Brain microvascular endothelial cell (primary cell): ENCODE results near the gene GDPD4.

ENCODE experiments used
- DNase-seq: peaks from one replicate; pipeline ENCODE4 v3.0.0-alpha.2; 2020
- H3K27ac ChIP-seq: fragments of 250-450 bp; sonication (Bioruptor Pico); 2 replicates; pipeline ENCODE4 v1.5.1; 2020; ENCODE audit warnings: mild to moderate bottlenecking, moderate library complexity
- H3K27me3 ChIP-seq: fragments of 250-450 bp; sonication (Bioruptor Pico); replicated peaks from 2 replicates; pipeline ENCODE4 v1.5.1; 2020; ENCODE audit warnings: mild to moderate bottlenecking
- H3K36me3 ChIP-seq: fragments of 250-450 bp; sonication (Bioruptor Pico); replicated peaks from 2 replicates; pipeline ENCODE4 v1.5.1; 2020; ENCODE audit warnings: mild to moderate bottlenecking
- H3K4me3 ChIP-seq: 2 replicates; pipeline ENCODE4 v1.5.1; 2011; ENCODE audit warnings: low read depth, mild to moderate bottlenecking, control low read depth, low read length, moderate library complexity
- CTCF ChIP-seq: IDR thresholded peaks from 2 replicates; pipeline ENCODE4 v1.5.1; 2011; ENCODE audit warnings: low read depth, mild to moderate bottlenecking, moderate library complexity, low read length, control low read depth, inconsistent platforms; ENCODE audit errors: missing control alignments
- in situ Hi-C: cut with HindIII; loops from 2 replicates; pipeline ENCODE4 v1.10.0; 2017; ENCODE audit warnings: low sequenced_read_pairs, low pct_ligation_motif_present

Gene GDPD4

DNA sequence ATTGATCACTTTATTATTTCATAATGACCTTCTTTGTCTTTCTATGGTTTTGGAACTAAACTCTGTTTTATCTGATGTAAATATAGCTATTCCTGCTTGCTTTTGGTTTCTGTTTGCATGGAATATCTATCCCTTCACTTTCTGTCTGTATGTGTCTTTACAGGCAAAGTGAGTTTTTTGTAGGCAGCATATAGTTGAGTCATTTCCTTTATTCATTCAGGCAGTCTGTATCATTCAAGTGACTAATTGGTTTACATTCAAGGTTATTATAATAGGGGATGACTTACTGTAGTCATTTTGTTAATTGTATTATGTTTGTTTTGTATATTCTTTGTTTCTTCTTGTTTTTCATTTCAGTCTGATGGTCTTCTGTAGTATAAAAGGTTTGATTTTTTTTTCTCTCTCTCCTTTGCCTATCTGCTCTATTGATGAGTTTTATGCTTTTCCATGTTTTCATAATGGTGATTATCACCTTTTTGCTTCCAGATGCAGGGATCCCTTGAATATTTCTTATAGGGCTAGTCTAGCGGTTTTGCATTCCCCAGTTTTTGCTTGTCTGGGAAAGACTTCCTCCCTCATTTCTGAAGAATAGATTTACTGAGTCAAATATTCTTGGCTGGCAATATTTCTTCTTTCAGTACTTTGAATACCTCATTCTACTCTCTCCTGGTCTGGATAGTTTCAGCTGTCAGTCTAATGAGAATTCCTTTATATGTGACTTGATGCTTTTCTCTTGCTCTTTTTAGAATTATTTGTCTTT lies 50.4 kb downstream of the GDPD4 start:
- H3K4me3 ChIP-seq = no peak overlapping the region
- peak; percentile 7 for DNase-seq
- no peak for TF ChIP-seq CTCF
- peak overlapping the region; percentile 14 for H3K27ac ChIP-seq
- in situ Hi-C loops = no loop called here
- H3K36me3 ChIP-seq = no peaks in the 10 kb centered on the region
- no peaks in the 10 kb centered on the region for H3K27me3 ChIP-seq

GRCh38 chr11:77249427-77249826 lies 52.1 kb downstream of the GDPD4 start:
- DNase-seq = no peak
- in situ Hi-C loops = no loop called here
- H3K4me3 ChIP-seq = no peak overlapping the region
- H3K27me3 ChIP-seq = no peaks in the 10 kb centered on the region
- TF ChIP-seq CTCF = no peak
- no peak overlapping the region for H3K27ac ChIP-seq
- no peaks in the 10 kb centered on the region for H3K36me3 ChIP-seq

GRCh38 chr11:77244277-77245027 lies 57.0 kb downstream of the GDPD4 start:
- Histone ChIP-seq H3K4me3 (no peak overlapping the region), H3K27ac (peak overlapping the region; percentile 78), H3K36me3 (no peaks in the 10 kb centered on the region), H3K27me3 (no peaks in the 10 kb centered on the region)
- in situ Hi-C loops = no loop called here
- TF ChIP-seq CTCF = no peak
- DNase-seq = peak; percentile 36

DNA sequence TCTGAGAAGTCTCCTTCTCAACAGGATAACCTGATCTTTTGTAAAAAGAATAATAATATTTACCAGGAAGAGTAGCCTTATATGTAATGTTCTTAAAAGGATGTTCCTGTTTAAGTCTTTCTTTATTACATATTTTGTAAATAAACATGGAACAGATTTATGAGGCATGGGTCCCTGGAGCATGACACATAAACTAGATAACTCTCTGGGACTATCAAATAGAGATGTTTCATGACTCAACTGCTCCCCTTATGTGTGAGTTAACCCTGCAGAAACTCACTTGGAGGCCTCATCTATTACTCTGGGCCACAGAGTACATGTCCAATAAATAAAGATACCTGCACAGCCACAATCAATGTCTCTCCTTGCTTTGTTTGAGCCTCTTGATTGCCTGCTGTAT lies 64.6 kb downstream of the GDPD4 start:
- no peaks in the 10 kb centered on the region for H3K36me3 ChIP-seq
- H3K27me3 ChIP-seq = no peaks in the 10 kb centered on the region
- no peak for DNase-seq
- no peak overlapping the region for H3K4me3 ChIP-seq
- TF ChIP-seq CTCF = no peak
- in situ Hi-C loops = no loop called here
- H3K27ac ChIP-seq = no peak overlapping the region

- H3K36me3 ChIP-seq = no peaks in the 10 kb centered on the region
- in situ Hi-C loops = no loop called here
- H3K27me3 ChIP-seq = no peaks in the 10 kb centered on the region
- DNase-seq = no peak
- TF ChIP-seq CTCF = no peak
- H3K27ac ChIP-seq = no peak overlapping the region
- H3K4me3 ChIP-seq = no peak overlapping the region
Measured at GRCh38 chr11:77233011-77233410, 68.5 kb downstream of the GDPD4 start.
